Mesenteric fat pad (tissue), 1 donor: ENCODE measurements around the gene WDR7. TPM values are rescaled to one million over a fixed set of nuclear protein-coding genes. Genes with fewer than 3 reads are reported as not detected.

ENCODE experiments used
- DNase-seq: peaks from one replicate; pipeline ENCODE4 v3.0.0-alpha.2; 2020; ENCODE audit warnings: low spot score
- total RNA-seq: library from RNA; stranded (reverse); fragmentation: NEBNext Ultra II Directional; extraction: Animal tissue kit (Norgen Biotek cat#: 25700); gene quantifications from one replicate; pipeline ENCODE4 v1.2.1, GENCODE V29; 2021
- donor health status: DM: yes; HTN: yes; CAD: no.

WDR7 gene
- total RNA-seq, 1 donor from 2014 or later = 33.1 TPM

- DNase-seq = no peak
Observed at GRCh38 chr18:56984731-56985130, 333.6 kb downstream of the WDR7 start.

GRCh38 chr18:56986829-56987228, 335.7 kb downstream of the WDR7 start:
- DNase-seq = no peak

GRCh38 chr18:56987236-56987635, 336.1 kb downstream of the WDR7 start:
- no peak for DNase-seq

GRCh38 chr18:56988022-56988421, 336.9 kb downstream of the WDR7 start:
- DNase-seq = no peak

GRCh38 chr18:56990678-56991077, 339.5 kb downstream of the WDR7 start:
- DNase-seq = no peak

GRCh38 chr18:56992777-56993176, 341.6 kb downstream of the WDR7 start:
- DNase-seq = no peak

GRCh38 chr18:56995579-56996188, 344.5 kb downstream of the WDR7 start:
- no peak for DNase-seq

- no peak for DNase-seq
Observed at GRCh38 chr18:56997200-56997599, 346.0 kb downstream of the WDR7 start.

GRCh38 chr18:56999823-57000222, 348.7 kb downstream of the WDR7 start:
- no peak for DNase-seq

GRCh38 chr18:57002627-57003026, 351.5 kb downstream of the WDR7 start:
- no peak for DNase-seq

GRCh38 chr18:57003342-57003741, 352.2 kb downstream of the WDR7 start:
- DNase-seq = no peak

GRCh38 chr18:57004366-57005121, 353.4 kb downstream of the WDR7 start:
- no peak for DNase-seq

GRCh38 chr18:57008001-57008686, 357.0 kb downstream of the WDR7 start:
- no peak for DNase-seq

- no peak for DNase-seq
Observed at GRCh38 chr18:57009844-57010243, 358.7 kb downstream of the WDR7 start.

- no peak for DNase-seq
Observed at GRCh38 chr18:57014772-57015413, 363.7 kb downstream of the WDR7 start.

GRCh38 chr18:57015451-57015850, 364.3 kb downstream of the WDR7 start:
- DNase-seq = no peak

- no peak for DNase-seq
Observed at GRCh38 chr18:57018845-57019244, 367.7 kb downstream of the WDR7 start.

GRCh38 chr18:57022716-57023115, 371.6 kb downstream of the WDR7 start:
- DNase-seq = no peak

- DNase-seq = no peak
Observed at GRCh38 chr18:57023275-57023882, 372.2 kb downstream of the WDR7 start.

- DNase-seq = no peak
Observed at GRCh38 chr18:57025540-57025939, 374.4 kb downstream of the WDR7 start.

- DNase-seq = no peak
Observed at GRCh38 chr18:57026316-57026715, 375.2 kb downstream of the WDR7 start.
